NK-92 treated with Interleukin-12 subunit alpha and Interleukin-12 subunit beta, amount 100 ng/mL, for 24 hours (cell line): Measurements from ENCODE around the gene HEXD.
"Not testable (repeated sequence)": the region's sequence is repeated elsewhere in the genome, so short reads cannot be mapped to it uniquely, and the experiment has no call there.

Experiments
- DNase-seq: peaks from one replicate; lab custom pipeline; 2025; lab: John Stamatoyannopoulos, UW

The HEXD gene

DNA sequence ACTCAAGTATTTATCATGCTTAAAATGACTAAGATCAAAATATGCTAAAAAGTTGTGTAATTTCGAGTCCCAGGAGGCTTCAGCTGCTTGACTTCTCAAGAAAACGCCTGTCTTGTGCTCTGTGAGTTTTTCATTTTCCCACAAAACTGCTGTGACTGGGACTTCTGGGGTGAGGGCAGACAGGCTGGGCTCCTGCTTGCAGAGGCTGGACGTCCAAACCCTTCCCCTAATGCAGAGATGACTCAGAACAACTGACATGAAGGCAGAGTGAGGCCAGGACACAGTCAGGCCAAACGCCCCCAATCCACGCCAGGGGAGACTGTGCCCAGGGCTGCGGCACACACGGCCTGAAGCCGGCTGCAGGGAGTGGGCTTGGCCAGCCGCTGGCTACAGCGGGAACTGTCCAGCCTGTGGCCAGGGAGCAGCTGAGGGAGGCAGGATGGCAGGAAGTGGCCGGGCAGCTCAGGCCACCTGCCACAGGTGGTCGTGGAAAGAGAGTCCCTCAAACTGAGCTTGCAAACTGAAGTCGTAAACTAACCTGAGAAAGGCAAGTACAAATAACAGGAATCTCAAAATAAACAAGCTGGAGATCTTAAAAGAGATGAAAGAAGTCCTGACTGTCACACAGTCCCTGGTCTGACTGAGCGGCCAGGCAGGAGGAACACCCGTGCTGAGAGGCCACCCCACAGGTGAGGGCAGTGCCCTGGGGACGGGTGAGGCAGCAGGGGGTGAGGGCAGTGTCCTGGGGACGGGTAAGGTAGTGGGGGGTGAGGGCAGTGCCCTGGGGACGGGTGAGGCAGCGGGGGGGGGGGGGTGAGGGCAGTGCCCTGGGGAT lies 21.3 kb upstream of the HEXD start:
- DNase-seq: no peak

DNA sequence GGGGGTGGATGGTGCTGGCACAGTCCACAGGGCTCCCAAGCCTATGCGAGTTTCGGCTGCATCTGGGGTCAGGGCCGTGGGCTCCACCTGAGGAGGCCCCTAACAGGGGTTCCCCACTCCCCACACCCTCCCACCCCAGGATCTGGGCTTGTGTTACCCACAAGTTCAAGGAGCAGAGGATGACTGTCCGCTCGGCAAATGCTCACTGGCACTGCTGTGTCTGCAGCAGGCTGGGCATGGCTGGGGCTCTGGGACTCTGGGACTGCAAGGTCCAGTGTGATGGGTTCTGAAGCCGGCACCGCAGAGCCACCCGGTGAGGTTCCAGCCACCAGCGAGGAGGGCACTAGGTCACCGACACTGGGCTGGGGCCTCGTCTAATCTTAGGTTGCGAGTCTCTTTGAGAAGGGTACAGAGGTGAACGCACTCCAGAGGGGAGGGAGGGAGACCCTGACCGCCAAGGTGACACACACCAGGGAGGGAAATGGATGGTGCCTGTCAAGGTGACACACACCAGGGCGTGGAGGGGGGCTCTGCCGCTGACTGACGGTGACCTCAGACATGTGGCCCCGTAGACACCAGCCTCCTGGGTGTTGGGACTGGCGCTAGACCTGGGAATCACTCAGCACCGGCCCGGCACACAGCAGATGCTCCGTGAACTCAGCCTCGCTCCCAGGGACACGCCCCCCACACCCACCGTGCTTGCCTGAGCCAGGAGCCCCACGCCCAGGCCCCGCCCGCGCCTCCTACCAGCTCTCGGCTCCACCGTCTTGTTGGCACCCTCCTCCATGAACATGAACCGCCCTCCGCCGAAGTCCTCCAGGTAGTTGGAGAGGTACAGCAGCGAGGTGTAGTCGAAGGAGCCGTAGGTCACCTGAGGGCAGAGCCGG lies 20.5 kb upstream of the HEXD start:
- no peak for DNase-seq

DNA sequence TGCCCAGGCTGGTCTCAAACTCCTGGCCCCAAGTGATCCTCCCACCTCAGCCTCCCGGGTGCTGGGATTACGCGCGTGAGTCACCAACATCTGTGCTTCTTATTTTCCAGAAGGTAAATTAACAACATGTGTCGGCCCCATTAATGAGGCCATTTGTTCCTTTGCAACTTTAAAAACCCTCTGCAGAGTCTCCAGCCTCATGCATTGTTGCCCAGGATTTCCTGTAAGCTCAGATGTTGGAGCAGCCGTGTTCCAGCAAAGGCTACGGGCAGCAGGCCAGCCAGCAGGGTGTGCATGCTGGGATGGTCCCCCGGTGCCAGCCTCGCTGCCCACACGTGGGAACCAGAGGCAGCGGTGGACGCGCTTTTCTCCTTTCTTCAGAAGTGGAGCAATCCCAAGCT lies 19.1 kb upstream of the HEXD start:
- DNase-seq: no peak

DNA sequence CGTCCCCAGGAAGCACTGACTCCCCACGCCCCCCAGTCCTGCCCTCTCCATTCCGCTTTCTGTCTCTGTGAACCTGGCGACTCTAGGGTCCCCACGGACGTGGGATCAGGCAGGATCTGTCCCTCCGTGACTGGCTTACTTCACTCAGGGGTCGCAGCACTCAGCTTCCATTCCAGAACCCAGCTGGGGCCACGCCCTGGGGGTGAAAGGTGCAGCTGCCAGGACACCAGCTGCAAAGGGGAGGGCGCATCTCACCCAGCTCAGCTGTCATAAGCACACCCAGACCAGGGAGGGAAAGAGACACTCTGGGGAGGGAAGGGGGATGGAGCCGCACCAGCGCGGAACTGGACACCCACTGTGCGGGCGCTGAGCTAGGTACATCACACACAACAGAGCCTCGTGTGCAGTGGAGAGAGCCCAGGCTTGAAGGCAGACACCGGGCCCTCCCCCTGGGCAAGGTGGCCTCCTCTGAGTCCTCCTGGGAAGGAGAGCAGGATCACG lies 18.5 kb upstream of the HEXD start:
- no peak for DNase-seq

DNA sequence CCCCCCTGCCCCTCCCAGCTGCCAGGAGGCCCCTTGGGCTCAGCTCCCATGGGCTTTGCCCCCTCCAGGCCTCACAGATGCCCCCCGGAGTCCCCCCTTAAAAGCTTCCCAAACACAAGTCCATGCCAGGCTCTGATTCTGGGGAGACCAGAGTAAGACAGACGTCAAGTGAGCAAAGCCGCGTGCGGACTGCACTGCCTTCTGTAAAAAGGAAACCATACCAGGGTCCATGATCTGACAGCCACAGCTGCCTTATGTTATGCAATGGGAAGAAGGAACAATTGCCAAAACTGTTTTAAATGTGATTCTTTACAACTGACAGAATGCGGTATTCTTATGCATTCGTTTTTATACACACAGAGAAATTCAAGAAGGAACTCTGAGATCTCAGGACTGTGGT lies 17.9 kb upstream of the HEXD start:
- no peak for DNase-seq

DNA sequence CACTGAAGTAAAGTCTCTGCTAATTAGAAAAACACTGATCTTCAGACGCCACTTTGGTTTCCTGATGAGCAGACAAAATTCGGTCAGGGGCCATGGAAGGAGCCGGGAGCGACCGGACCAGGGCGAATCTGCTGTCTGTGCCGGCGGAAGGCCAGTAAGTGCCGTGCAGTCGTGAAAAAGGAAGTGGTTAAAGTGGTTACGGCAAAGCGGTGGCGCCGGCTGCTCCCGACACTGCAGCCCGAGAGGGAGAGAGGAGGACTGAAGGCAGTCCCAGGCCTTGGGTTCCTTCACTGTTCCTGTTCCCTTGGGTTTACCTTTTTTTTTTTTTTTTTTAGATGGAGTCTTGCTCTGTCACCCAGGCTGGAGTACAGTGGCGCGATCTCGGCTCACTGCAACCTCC lies 17.3 kb upstream of the HEXD start:
- DNase-seq: peak; percentile 20

DNA sequence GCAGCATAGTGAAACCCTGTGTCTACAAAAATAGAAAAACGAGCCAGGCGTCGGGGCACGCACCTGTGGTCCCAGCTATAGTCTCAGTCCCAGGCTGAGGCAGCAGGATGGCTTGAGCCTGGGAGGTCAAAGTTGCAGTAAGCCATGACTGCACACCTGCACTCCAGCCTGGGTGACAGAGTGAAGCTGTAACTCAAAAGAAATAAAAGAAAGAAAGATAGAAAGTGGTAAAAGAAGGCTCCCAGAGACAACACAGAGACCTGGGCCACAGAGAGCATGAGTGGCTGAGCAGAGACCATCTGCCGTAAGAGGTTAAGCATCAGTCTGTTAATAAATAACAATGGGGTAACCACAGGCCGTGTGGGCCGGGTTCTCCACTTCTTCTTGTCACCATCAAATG lies 15.3 kb upstream of the HEXD start:
- no peak for DNase-seq

DNA sequence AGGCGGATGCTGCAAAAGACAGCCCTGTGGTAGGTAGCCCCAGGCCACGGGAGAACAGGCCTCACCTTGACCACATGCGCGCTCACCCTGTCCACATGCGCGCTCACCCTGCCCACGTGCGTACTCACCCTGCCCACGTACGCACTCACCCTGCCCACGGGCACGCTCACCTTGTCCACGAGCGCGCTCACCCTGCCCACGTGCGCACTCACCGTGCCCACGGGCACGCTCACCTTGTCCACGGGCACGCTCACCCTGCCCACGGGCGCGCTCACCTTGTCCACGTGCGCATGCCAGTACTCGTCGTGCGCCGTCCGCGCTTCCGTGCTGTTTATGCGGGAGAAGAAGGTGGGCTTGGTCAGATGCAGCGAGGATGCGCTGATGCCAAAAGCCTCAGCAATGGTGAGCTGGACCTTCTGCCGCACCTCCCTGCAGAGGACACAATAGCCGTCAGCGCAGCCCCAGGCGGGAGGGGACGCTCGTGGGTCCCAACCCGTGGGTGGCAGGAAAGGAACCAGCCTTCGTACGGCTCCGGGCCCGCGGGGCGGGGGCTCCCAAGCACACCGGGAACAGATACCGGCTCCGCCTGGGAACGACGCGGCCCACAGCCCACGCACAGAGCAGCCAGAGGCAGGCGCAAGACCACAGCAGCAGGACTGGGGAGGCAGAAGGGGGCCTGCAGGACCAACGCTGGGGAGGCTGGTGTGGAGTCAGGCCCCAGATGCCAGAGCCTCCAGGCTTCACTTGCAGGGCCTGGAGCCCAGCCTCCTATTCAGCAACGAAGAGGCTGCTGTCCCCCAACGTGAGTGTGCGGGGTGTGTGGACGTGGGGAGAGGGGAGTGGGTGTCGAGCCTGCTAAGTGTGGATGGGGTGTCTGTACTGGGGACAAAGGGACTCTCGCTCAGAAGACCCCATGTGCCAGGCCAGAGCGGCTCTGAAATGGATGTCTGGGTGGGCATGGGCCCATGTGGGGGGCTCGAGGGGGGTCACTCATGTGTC lies 14.2 kb upstream of the HEXD start:
- DNase-seq: no peak

DNA sequence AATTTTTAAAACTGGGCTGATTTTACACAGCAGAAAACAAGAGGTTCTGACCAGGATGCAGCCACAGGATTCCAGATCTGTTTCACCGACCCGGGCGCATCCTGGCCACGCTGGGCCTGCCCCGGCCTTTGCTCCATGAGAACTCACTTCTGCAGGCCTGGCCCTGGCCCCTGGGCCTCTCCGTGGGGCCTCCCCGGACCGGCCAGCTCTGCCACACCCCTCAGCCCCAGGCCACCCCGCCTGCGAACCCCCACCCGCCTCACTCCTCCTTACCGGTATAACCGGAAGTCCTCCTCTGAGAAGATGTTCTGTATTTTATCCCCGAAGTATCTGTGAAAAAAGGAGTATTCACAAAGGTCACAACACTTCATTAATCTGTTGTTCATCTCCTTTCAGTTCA lies 13.1 kb upstream of the HEXD start:
- DNase-seq: no peak

DNA sequence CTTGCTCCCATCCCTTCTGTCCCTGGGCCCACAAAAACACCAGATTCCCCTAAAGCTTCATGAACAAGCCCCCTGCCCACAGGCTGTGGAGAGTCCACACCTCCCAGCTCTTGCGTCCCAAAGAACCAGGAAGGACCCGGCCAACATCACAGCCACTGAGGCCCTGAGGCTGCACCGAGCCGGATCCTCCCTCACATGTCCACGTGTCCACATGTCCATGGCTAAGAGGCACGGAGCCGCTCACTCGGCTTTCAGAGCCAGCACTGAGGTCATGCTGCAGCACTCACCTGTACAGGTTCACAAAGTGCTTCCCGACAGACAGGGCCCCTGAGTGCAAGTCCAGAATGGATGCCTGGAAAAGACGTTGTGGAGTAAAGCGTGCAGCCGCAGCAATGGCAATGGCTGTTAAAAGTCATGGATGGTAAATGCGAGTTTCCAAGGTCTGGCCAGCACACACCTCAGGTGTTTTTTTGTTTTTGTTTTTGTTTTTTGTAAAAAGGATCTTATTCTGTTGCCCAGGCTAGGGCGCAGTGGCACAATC lies 11.9 kb upstream of the HEXD start:
- DNase-seq: no peak

DNA sequence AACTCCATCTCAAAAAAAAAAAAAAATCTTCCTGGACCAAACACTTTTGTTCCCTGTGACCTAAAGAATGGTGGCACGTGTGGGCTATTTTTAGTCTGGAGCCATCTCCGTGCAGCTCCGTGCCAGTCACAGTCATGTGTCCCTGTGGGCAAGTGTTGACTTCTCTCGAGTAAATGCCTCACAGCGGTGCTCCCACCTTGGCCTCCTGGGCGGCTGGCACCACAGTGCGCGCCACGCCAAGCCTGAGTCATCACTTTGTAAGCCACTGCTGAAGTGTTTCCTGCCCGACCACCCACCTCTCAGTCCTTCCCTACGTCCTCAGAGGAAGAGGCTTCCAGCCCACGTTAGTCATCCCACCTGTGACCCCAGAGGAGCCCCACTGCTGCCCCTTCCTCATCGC lies 10.9 kb upstream of the HEXD start:
- no peak for DNase-seq

DNA sequence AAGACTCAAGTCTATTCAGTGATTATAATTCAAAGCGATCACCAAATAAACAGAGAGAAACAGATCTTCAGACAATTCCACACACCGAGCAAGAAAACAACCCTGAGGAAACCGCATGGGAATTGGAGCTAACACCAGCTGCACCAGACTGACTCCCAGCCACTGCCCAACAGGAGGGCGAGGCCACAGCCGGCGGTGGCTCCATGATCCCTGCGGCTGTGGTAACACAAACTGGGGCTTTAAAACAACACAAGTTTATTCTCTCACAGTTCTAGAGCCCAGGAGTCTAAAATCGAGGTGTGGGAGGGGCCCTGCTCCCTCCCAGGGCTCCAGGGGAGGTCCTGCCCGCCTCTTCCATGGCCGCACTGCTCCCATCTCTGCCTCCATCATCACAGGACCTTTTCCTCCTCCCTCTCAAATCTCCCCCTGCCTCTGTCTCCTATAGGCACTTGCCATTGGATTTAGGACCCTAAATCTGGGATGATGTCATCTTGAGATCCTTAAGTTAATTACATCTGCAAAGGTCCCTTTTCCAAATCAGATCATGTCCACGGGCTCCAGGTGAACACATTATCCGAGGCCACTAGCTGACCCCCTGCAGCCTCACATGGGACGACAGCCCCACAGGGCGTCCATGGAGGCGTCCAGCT lies 9.7 kb upstream of the HEXD start:
- no peak for DNase-seq

DNA sequence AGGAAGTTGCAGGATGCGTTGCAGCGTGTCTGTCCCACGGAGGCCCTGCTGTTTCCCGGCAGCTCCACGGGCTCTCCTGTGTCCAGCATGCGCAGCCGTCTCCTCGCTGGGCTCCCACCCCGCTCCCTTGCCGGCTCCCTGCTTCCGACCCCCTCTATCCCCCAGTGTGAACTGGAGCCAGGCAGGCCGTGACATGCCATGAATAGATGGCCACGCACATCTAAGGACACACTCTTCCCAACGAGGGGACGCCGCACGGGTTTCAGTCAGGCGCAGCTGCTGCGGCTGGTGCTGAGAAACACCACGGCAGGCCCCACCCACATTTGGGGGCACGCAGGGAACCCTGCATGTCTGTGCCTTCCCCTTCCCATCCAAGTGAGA lies 9.2 kb upstream of the HEXD start:
- no peak for DNase-seq

DNA sequence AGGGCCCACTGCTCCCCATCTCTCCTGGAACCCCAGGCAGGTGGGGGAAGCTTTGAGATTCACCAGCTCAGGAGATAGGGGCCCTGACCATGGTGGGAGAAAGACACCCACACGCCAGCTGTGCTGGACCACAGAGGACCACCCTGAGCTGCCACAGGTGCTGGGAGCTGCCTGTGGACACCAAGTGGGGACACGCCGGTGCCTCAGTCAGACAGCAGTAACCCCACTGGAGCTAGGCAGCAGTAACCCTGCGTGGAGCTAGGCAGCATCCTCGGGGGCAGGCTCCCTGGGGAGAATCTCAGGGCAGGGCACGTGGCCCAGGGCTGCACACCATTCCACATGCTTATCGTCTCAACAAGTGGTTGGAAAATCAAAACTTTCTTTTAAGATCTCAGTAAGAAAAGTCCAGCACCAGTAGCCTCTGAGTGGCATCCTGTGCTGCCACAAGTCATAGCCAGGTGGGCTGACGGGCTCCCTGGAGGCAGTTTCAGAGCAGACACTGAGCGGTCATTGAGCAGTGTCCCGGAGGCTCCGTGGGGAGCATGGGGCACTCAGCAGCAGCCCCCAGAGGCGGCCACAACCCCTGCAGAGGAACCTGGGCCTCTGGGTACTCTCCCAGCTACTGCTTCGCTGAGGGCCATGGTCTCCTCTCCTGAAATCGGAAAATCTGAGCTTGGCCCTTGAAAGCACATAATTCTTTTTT lies 8.0 kb upstream of the HEXD start:
- DNase-seq: no peak

DNA sequence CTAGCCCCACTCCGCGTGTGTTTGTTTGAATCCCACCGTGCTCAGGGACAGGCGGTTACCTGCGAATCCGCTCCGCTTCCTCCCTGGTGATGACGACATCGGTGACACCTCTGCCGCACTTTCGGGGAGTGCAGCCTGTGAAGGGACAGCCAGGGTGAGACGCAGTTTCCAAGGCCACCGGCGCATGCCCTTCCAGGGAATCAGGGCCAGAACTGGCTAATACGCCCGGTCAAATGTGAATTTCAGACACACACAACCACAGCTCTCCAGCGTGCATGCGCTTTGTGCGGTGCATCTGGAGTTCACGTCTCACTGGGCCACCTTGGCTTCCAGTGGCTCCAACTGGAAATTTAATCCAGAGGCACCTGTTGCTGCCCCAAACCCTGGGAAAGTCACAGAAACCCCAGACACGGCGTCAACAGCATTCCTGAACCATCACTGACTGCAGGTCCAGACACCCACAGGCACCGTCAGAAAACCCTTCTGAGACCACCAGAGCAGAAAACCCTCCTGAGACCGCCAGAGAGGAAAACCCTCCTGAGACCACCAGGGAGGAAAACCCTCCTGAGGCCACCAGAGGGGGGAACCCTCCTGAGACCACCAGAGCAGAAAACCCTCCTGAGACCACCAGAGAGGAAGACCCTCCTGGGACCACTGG lies 6.6 kb upstream of the HEXD start:
- no peak for DNase-seq

DNA sequence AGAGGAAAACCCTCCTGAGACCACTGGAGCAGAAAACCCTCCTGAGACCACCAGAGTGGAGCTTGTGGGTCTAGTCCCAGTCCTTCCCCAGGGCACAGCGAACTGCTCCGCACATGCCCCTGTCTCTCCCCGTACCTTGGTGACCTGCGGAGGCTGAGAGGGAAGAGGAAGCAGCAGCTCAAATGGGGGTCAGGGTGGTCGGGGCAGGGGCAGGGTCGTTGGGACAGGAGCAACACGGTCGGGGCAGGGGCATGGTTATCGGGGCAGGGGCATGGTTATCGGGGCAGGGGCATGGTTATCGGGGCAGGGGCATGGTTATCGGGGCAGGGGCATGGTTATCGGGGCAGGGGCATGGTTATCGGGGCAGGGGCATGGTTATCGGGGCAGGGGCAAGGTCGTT lies 6.1 kb upstream of the HEXD start:
- DNase-seq: not testable (repeated sequence)

DNA sequence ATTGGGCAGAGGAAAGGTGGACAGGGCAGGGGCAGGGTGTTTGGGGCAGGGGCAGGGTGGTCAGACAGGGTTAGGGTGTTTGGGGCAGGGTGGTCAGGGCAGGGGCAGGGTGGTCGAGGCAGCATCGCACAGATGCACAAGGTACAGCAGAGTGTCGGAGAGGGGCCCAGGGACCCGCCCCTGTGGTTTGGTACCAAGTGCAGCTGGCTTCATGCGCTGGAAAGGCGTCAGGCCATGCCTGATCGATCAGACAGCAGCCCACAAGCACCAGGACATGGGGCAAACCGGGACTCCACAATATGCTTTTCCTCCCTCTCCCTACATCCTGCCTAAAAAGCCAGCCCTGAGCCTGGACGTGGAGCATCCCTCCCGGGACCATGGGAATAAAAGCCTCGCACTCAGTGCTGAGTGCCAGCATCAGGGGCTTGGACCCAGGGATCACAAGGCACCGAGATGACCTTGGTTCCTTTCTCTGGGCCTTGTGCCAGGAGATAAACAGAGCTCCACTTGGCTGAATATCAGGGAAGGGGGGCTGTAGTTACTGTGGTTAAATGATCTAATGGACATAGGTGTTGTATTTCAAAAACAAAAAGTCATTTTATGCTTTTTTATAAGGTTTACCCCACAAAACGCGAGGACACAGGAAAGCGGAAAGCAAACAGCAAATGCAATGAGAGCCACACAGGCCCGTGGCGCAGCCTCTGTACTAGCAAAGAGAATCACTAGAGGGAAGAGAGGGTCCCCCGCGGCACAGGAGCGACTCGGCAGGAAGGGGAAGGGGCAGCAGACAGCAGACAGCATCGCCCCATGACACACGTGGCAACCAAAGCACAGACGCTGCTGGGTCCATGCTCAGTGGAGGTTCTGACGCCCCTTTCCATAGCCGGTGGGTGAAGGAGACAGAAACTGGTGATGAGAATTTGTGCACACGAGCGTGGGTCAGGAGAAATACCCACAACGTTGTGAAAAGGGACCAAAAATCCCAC lies 5.3 kb upstream of the HEXD start:
- no peak for DNase-seq

DNA sequence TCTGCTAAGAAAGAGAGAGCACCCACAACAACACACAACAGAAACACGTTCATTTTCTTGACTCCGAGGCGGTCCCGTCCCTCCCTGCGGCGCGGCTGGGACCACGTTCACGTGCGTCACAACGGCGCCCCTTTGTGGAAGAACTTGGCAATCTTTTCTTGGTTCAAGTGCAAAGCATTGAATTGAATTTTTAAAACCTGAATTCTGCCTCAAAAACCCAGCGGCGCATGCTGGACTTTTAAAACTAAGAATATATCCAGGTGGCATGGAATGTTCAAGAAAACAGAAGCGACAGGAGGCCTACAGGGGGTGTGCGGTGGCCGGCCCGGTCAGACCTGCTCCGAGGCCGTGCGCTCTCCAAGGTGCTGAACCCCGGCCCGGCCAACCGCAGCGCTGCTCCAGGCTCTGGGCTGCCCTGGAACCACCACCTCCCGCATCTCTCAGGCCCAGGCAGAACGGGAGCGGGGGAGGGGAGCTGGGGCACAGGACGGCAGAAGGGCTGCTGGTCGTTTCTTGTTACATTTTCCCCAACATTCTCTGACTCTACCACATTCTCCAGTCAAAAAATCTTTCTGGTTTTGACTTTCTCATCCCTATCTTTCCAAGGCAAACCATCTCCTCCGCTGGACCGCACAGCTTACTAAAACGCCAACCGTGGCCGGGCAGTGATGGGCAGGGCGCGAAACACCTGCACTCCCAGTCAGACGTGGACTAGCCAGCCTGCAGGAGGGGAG lies 3.4 kb upstream of the HEXD start:
- no peak for DNase-seq
